CD4-positive, alpha-beta T cell (primary cell): ENCODE measurements around the gene SIX3. TPM values are rescaled to one million over a fixed set of nuclear protein-coding genes. Genes with fewer than 3 reads are reported as not detected.

ENCODE experiments used
- ATAC-seq: fragments of 200-7000 bp; cut with Tn5 transposase; one replicate; pipeline ENCODE4 v1.10.0; 2022; ENCODE audit warnings: mild to moderate bottlenecking; ENCODE audit not compliant: poor library complexity
- CTCF ChIA-PET: fragments of 350-600 bp; sonication (Branson Sonifier 250); formaldehyde crosslinking; loops from one replicate; lab custom pipeline; 2021; ENCODE audit warnings: antibody characterized with exemption, inconsistent platforms; lab: Charles Lee
- POLR2A ChIA-PET: fragments of 350-600 bp; sonication (Branson Sonifier 250); formaldehyde crosslinking; loops from one replicate; lab custom pipeline; 2021; ENCODE audit warnings: antibody characterized with exemption, inconsistent platforms; lab: Charles Lee
- DNase-seq, 14 experiments: peaks; one replicate each; pipeline ENCODE4 v3.0.0-alpha.2; 2013 to 2020; ENCODE audit warnings: mixed read lengths in 2 of 14
- H3K27ac ChIP-seq, 2 donors: one replicate each; pipeline versions ENCODE4 v1.5.1 to v1.7.0; 2013; ENCODE audit warnings: low read length in 2 of 2, low read depth in 1 of 2, mild to moderate bottlenecking in 1 of 2
- H3K27me3 ChIP-seq, 2 experiments: 1 replicate in 1 of 2; 2 replicates in 1 of 2; pipeline versions ENCODE4 v1.6.1 to v1.7.0; 2013; ENCODE audit warnings: low read length in 2 of 2, control low read depth in 1 of 2, mild to moderate bottlenecking in 1 of 2, moderate library complexity in 1 of 2; ENCODE audit not compliant: insufficient read depth in 2 of 2, control insufficient read depth in 1 of 2
- H3K36me3 ChIP-seq: one replicate; pipeline ENCODE4 v1.6.1; 2013; ENCODE audit warnings: low read length, control low read depth; ENCODE audit not compliant: insufficient read depth
- H3K4me1 ChIP-seq: one replicate; pipeline ENCODE4 v1.6.1; 2013; ENCODE audit warnings: low read length, control low read depth; ENCODE audit not compliant: insufficient read depth
- H3K4me3 ChIP-seq: one replicate; pipeline ENCODE4 v1.5.1; 2013; ENCODE audit warnings: mild to moderate bottlenecking, low read length, moderate library complexity
- H3K9me3 ChIP-seq, 2 experiments: 1 replicate in 1 of 2; 2 replicates in 1 of 2; pipeline versions ENCODE4 v1.6.1 to v1.7.0; 2013; ENCODE audit warnings: low read length in 2 of 2, mild to moderate bottlenecking in 2 of 2, control low read depth in 1 of 2, moderate library complexity in 1 of 2; ENCODE audit not compliant: control insufficient read depth in 1 of 2, insufficient read depth in 1 of 2
- H3K27ac Mint-ChIP-seq: one replicate; pipeline ENCODE4 v1.8.0; 2020; ENCODE audit warnings: mixed read lengths
- H3K27me3 Mint-ChIP-seq: one replicate; pipeline ENCODE4 v1.8.0; 2021; ENCODE audit warnings: mixed read lengths
- H3K36me3 Mint-ChIP-seq: one replicate; pipeline ENCODE4 v1.8.0; 2021; ENCODE audit warnings: low read depth, mixed read lengths
- H3K4me1 Mint-ChIP-seq: one replicate; pipeline ENCODE4 v1.8.0; 2021; ENCODE audit warnings: low read depth, mixed read lengths
- H3K4me3 Mint-ChIP-seq: one replicate; pipeline ENCODE4 v1.8.0; 2020; ENCODE audit warnings: mild to moderate bottlenecking, mixed read lengths
- H3K9me3 Mint-ChIP-seq: one replicate; pipeline ENCODE4 v1.8.0; 2020; ENCODE audit warnings: mixed read lengths
- intact Hi-C, 2 experiments: fragments of 100-400 bp; cut with DNase I in 1 of 2; cut with micrococcal nuclease in 1 of 2; formaldehyde crosslinking; loops; one replicate each; pipeline versions ENCODE4 v1.15.1 to v1.9.0; 2023 to 2025; cut with DNase I, micrococcal nuclease
- total RNA-seq, 174 experiments: library from RNA in 2 of 174; stranded (reverse) in 2 of 174; gene quantifications; one replicate each; pipeline ENCODE4 v1.2.3 and lab custom pipeline; 2021 to 2026
- TF ChIP-seq, protein P1 (sequence below): fragments of 200-600 bp; IDR thresholded peaks from one replicate; pipeline ENCODE4 v1.8.0; 2022; ENCODE audit warnings: antibody characterized with exemption, mild to moderate bottlenecking

Gene SIX3
- total RNA-seq, 2 experiments from 2014 or later, result not detected

- Histone ChIP-seq H3K27me3 (peaks cover 68 to 92% of the 10 kb centered on the region in 2 experiments), H3K4me1 (peaks cover 23% of the 10 kb centered on the region), H3K9me3 (peaks cover 0 to 27% of the 10 kb centered on the region in 2 experiments), H3K4me3 (no peak overlapping the region), H3K36me3 (no peaks in the 10 kb centered on the region), H3K27ac (no peak overlapping the region)
- intact Hi-C loops, result loop anchor here in 1 of 2 experiments (10.0 kb wide), 1 partner anchor 706 kb away; no protein-coding TSS in a partner anchor
- CTCF ChIA-PET, result no interaction called here
- H3K27ac Mint-ChIP-seq, result no peak overlapping the region
- ATAC-seq, result no peak
- peaks cover 90% of the 10 kb centered on the region for H3K27me3 Mint-ChIP-seq
- H3K4me3 Mint-ChIP-seq, result no peak overlapping the region
- H3K9me3 Mint-ChIP-seq, result no peaks in the 10 kb centered on the region
- TF ChIP-seq, protein P1, sequence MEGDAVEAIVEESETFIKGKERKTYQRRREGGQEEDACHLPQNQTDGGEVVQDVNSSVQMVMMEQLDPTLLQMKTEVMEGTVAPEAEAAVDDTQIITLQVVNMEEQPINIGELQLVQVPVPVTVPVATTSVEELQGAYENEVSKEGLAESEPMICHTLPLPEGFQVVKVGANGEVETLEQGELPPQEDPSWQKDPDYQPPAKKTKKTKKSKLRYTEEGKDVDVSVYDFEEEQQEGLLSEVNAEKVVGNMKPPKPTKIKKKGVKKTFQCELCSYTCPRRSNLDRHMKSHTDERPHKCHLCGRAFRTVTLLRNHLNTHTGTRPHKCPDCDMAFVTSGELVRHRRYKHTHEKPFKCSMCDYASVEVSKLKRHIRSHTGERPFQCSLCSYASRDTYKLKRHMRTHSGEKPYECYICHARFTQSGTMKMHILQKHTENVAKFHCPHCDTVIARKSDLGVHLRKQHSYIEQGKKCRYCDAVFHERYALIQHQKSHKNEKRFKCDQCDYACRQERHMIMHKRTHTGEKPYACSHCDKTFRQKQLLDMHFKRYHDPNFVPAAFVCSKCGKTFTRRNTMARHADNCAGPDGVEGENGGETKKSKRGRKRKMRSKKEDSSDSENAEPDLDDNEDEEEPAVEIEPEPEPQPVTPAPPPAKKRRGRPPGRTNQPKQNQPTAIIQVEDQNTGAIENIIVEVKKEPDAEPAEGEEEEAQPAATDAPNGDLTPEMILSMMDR, result no peak
- POLR2A ChIA-PET, result no interaction called here
- peaks cover 25% of the 10 kb centered on the region for H3K4me1 Mint-ChIP-seq
- no peak for DNase-seq
- no peaks in the 10 kb centered on the region for H3K36me3 Mint-ChIP-seq
These were observed 9.1 kb downstream of the SIX3 start for GRCh38 chr2:44950646-44951045.

- Mint-ChIP-seq H3K27ac (no peak overlapping the region), H3K4me3 (no peak overlapping the region), H3K4me1 (peaks cover 27% of the 10 kb centered on the region), H3K36me3 (no peaks in the 10 kb centered on the region), H3K27me3 (peaks cover 90% of the 10 kb centered on the region), H3K9me3 (no peaks in the 10 kb centered on the region)
- peaks cover 68 to 92% of the 10 kb centered on the region in 2 experiments for H3K27me3 ChIP-seq
- intact Hi-C loops, result loop anchor here in 1 of 2 experiments (10.0 kb wide), 1 partner anchor 706 kb away; no protein-coding TSS in a partner anchor
- H3K36me3 ChIP-seq, result no peaks in the 10 kb centered on the region
- TF ChIP-seq, protein P1, result no peak
- DNase-seq, result no peak
- CTCF ChIA-PET, result no interaction called here
- ATAC-seq, result no peak
- POLR2A ChIA-PET, result no interaction called here
- H3K4me1 ChIP-seq, result peaks cover 26% of the 10 kb centered on the region
- H3K9me3 ChIP-seq, result peaks cover 0 to 27% of the 10 kb centered on the region in 2 experiments
- no peak overlapping the region for H3K4me3 ChIP-seq
- H3K27ac ChIP-seq, result no peak overlapping the region
These were observed 9.6 kb downstream of the SIX3 start for GRCh38 chr2:44951124-44951523.

DNA sequence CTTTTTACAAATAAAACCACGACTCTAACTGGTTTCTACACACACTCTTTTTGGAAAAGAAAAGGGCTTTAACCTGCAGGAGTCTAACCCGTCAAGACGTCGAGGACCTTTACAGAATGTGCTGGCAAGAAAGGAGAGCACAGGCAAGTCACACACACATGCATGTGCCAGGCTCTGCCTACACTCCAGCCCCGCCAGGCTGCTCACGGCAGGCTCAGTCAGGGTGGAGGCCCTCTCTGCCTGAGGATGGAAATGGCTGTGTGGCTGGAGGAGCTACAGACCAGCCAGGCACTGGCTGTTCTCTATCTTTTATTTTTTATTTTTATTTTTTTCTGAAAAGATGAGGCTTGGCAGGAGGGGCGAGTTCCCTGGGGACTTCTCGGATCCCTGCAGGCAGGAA is 10.2 kb downstream of the SIX3 start:
- Mint-ChIP-seq H3K4me3 (no peak overlapping the region), H3K4me1 (peaks cover 27% of the 10 kb centered on the region), H3K9me3 (no peaks in the 10 kb centered on the region), H3K36me3 (no peaks in the 10 kb centered on the region), H3K27ac (no peak overlapping the region), H3K27me3 (peaks cover 92% of the 10 kb centered on the region)
- ChIA-PET CTCF (no interaction called here), POLR2A (no interaction called here)
- Histone ChIP-seq H3K27me3 (peaks cover 66 to 92% of the 10 kb centered on the region in 2 experiments), H3K4me1 (peaks cover 26% of the 10 kb centered on the region), H3K9me3 (peaks cover 0 to 25% of the 10 kb centered on the region in 2 experiments), H3K36me3 (no peaks in the 10 kb centered on the region), H3K4me3 (no peak overlapping the region), H3K27ac (no peak overlapping the region)
- intact Hi-C loops, result loop anchor here in 1 of 2 experiments (10.0 kb wide), 1 partner anchor 707 kb away; no protein-coding TSS in a partner anchor
- DNase-seq, result no peak
- TF ChIP-seq, protein P1, result no peak
- ATAC-seq, result no peak
